HG02759 (cell line): ENCODE measurements around the gene CHID1.

ENCODE experiments used
- ATAC-seq: cut with Tn5 transposase; IDR thresholded peaks from one replicate; pipeline ENCODE4 v1.9.1; 2021; ENCODE audit warnings: mild to moderate bottlenecking, moderate library complexity; ENCODE audit not compliant: unreplicated experiment

The CHID1 gene

GRCh38 chr11:911031-911889 lies 650 bp upstream of the CHID1 start:
- peak; percentile 41 for ATAC-seq

- no peak for ATAC-seq
Observed at GRCh38 chr11:910044-910588, 494 bp downstream of the CHID1 start.

- ATAC-seq: no peak
Observed at GRCh38 chr11:909406-909805, 1.2 kb downstream of the CHID1 start.

- ATAC-seq: no peak
Observed at GRCh38 chr11:908273-908672, 2.3 kb downstream of the CHID1 start.

GRCh38 chr11:907668-908067 lies 2.9 kb downstream of the CHID1 start:
- no peak for ATAC-seq

GRCh38 chr11:905952-906351 lies 4.7 kb downstream of the CHID1 start:
- no peak for ATAC-seq

GRCh38 chr11:904380-904779 lies 6.2 kb downstream of the CHID1 start:
- no peak for ATAC-seq

- no peak for ATAC-seq
Observed at GRCh38 chr11:901452-902061, 9.1 kb downstream of the CHID1 start.

GRCh38 chr11:900545-900944 lies 10.1 kb downstream of the CHID1 start:
- no peak for ATAC-seq

GRCh38 chr11:899724-900123 lies 10.9 kb downstream of the CHID1 start:
- ATAC-seq: no peak

- ATAC-seq: no peak
Observed at GRCh38 chr11:898540-899190, 11.9 kb downstream of the CHID1 start.

- no peak for ATAC-seq
Observed at GRCh38 chr11:898143-898511, 12.5 kb downstream of the CHID1 start.

GRCh38 chr11:897253-898142 lies 13.1 kb downstream of the CHID1 start:
- ATAC-seq: no peak

GRCh38 chr11:895331-896110 lies 15.1 kb downstream of the CHID1 start:
- ATAC-seq: no peak

- ATAC-seq: no peak
Observed at GRCh38 chr11:894575-895201, 15.9 kb downstream of the CHID1 start.

GRCh38 chr11:893008-893654 lies 17.5 kb downstream of the CHID1 start:
- ATAC-seq: no peak

- ATAC-seq: no peak
Observed at GRCh38 chr11:890794-891540, 19.6 kb downstream of the CHID1 start.
